Pancreas (tissue), 10 donors: ENCODE measurements around the gene MLF2. TPM values are rescaled to one million over a fixed set of nuclear protein-coding genes. Genes with fewer than 3 reads are reported as not detected.
"Not testable (repeated sequence)": the region's sequence is repeated elsewhere in the genome, so short reads cannot be mapped to it uniquely, and the experiment has no call there.

ENCODE experiments used
- ATAC-seq, 4 donors: fragments of 200-7000 bp; cut with Tn5 transposase; one replicate each; pipeline versions ENCODE4 v1.8.0 to v1.9.1; 2020; ENCODE audit warnings: mild to moderate bottlenecking in 4 of 4, moderate library complexity in 4 of 4
- DNase-seq, 6 donors: peaks; one replicate each; pipeline ENCODE4 v3.0.0-alpha.2; 2020
- FAIRE-seq: peaks from 2 replicates; lab custom pipeline; 2012; peaks lifted over from hg19 to GRCh38; lab: Jason Lieb, UNC
- H3K27ac ChIP-seq, 4 donors: fragments of 200-600 bp; sonication (generic); 1 replicate in 3 of 4; 2 replicates in 1 of 4; pipeline versions ENCODE4 v1.5.0 to v1.8.0; 2020
- H3K27me3 ChIP-seq, 4 donors: fragments of 200-600 bp; one replicate each; pipeline ENCODE4 v1.8.0; 2021
- H3K36me3 ChIP-seq, 3 donors: fragments of 200-600 bp; sonication (generic) in 1 of 3; one replicate each; pipeline versions ENCODE4 v1.5.0 to v1.8.0; 2020 to 2021
- H3K4me1 ChIP-seq, 3 donors: fragments of 200-600 bp; one replicate each; pipeline ENCODE4 v1.8.0; 2021
- H3K4me3 ChIP-seq, 4 donors: fragments of 200-600 bp; sonication (generic) in 2 of 4; one replicate each; pipeline versions ENCODE4 v1.5.0 to v1.8.0; 2020 to 2021
- H3K9me3 ChIP-seq, 4 donors: fragments of 200-600 bp; one replicate each; pipeline ENCODE4 v1.8.0; 2021
- CTCF ChIP-seq, 4 donors: fragments of 200-600 bp; sonication (generic) in 3 of 4; IDR thresholded peaks; one replicate each; pipeline versions ENCODE4 v1.5.0 to v1.8.0; 2021; ENCODE audit warnings: antibody characterized with exemption in 4 of 4
- WGBS, 2 donors: extraction: QIAGEN DNeasy Blood & Tissue Kit; methylation state at CpG; one replicate each; pipeline ENCODE4 v1.1.7; 2013; 5-methylcytosine and 5-hydroxymethylcytosine counted together
- intact Hi-C, 3 donors: fragments of 100-400 bp; cut with DNase I; formaldehyde crosslinking; loops; one replicate each; pipeline versions ENCODE4 v1.11.1 to v1.14.2; 2022
- polyA plus RNA-seq, 2 donors: library from polyadenylated mRNA; stranded (reverse); fragments of 200-250 nt; gene quantifications; one replicate each; pipeline ENCODE4 v1.2.3, GENCODE V29; 2013
- total RNA-seq, 6 donors: library from RNA; stranded (reverse); fragmentation: NEBNext Ultra II Directional in 4 of 6; extraction: Animal tissue kit (Norgen Biotek cat#: 25700) in 4 of 6; gene quantifications; one replicate each; pipeline versions ENCODE4 v1.2.1 to v1.2.4, GENCODE V29; 2021 to 2023
- donor health status: healthy with polysubstance abuse.
- donor health status: DM: no; HTN: no; CAD: no; lungs with moderate emphysema.
- donor health status: DM: no; HTN: no; CAD: no.
- donor health status: control.
- donor health status: control.
- donor health status: Bipolar disorder and iron deficiency.
- donor health status: DM: yes; HTN: yes; CAD: no.
- donor health status: DM: no; HTN: no; CAD: no.
- donor health status: DM: no; HTN: no; CAD: no.
- donor health status: DM: yes; HTN: yes; CAD: no.

The MLF2 gene
- total and polyA plus RNA-seq, 8 donors, result 38.5 to 111 (median 60.8) TPM

DNA sequence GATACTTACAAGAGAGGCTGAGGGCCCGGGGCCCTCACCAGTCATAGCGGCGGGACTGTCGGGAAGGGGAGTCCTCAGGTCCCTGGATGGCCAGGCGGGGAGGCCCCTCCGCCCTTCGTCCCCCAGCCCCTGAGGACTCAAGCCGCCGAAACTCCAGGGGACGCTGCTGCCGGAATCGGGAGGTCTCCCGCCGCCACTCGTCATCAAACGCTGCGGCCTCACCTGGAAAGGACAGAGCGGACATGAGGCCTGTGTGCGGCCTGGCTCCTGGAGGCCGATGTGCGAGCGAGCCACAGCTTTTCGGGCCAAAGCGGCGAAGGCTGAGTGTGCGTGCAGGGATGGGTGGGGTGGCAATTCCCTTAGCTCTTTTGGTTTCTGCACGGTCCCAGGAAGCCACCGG lies 4.2 kb downstream of the MLF2 start:
- WGBS, 2 donors, result 91 to 97% methylated on average over 28 of the region's 28 CpGs
- H3K27me3 ChIP-seq, result no peaks in the 10 kb centered on the region
- intact Hi-C loops, result no loop called here
- H3K9me3 ChIP-seq, result no peaks in the 10 kb centered on the region
- no peak for DNase-seq
- no peak for TF ChIP-seq CTCF (IDR thresholded peaks at IDR 0.05)
- no peak overlapping the region for H3K4me3 ChIP-seq
- peaks cover 4 to 55% (median 30%) of the 10 kb centered on the region in 3 donors for H3K36me3 ChIP-seq
- no peak for FAIRE-seq
- no peak for ATAC-seq
- no peak overlapping the region for H3K27ac ChIP-seq
- peaks cover 7 to 9% (median 8%) of the 10 kb centered on the region in 3 donors for H3K4me1 ChIP-seq

DNA sequence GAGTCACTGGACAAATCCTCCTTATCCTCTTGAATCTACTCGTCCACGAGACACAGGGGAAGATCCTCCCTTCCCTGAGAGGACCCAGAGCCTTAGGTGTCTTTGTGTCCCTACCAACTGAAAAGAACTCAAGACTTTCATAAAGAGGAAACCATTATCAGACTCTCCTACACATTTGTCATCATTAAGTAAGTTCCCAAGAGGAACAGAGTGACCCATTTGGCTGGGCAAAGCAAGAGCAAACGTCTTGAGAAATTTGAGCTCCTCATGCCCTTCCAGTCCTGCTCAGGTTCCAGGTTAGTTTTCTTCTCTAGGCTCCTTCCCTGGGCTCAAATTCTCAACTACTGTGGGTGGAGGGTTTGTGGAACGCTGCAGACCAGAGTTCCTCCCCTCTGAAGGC lies 5.7 kb downstream of the MLF2 start:
- no peak for TF ChIP-seq CTCF (IDR thresholded peaks at IDR 0.05)
- Histone ChIP-seq H3K4me3 (no peak overlapping the region), H3K4me1 (peaks cover 6 to 8% (median 6%) of the 10 kb centered on the region in 3 donors), H3K36me3 (peaks cover 4 to 55% (median 30%) of the 10 kb centered on the region in 3 donors), H3K9me3 (no peaks in the 10 kb centered on the region), H3K27me3 (no peaks in the 10 kb centered on the region), H3K27ac (no peak overlapping the region)
- WGBS, 2 donors, result 74 to 76% methylated on average over 4 of the region's 4 CpGs
- DNase-seq (no peak), ATAC-seq (no peak), FAIRE-seq (no peak)
- intact Hi-C loops, result no loop called here

DNA sequence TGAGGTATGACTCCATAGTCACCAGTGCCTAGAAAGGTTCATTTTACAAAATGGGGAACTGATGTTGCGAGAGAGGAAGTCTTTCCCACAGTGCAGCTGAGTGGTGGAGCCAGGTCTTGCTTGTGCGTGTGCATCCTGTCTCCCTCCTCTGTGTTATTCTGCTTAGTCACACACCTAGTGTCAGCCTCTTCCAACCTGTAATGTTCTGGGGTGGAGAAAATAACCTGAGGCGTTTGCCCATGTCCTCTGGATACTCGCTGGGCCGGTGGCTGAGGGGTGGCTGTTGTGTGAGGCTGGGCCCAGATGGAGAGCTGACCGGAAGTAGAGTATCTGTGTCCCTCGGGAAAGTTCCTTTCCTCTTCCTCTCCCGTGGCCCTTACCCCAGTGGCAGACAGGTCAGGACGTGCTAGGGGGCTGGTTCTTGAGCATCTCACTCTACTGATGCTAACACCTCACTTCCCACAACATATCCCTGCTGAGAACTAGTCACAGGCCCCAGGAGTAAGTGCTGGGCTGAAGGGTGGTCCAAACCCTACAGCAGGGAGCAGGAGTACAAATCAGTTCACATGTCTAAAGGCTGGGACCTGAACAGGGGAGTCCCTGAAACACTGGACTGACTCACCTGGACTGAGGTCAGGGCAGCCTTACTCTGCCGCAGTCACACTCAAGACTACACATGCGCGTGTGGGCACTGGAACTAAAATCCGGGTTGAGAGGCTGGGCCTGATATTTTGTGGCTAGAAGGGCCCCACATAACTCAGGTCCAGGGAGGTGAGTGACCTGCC lies 7.0 kb downstream of the MLF2 start:
- Histone ChIP-seq H3K27ac (peak overlapping the region in 1 of 4 donors; percentile 33), H3K4me3 (no peak overlapping the region), H3K36me3 (peaks cover 4 to 48% (median 30%) of the 10 kb centered on the region in 3 donors), H3K27me3 (no peaks in the 10 kb centered on the region), H3K9me3 (no peaks in the 10 kb centered on the region), H3K4me1 (no peaks in the 10 kb centered on the region)
- intact Hi-C loops, result no loop called here
- FAIRE-seq, result no peak
- WGBS, 2 donors, result 72 to 80% methylated on average over 13 of the region's 13 CpGs
- TF ChIP-seq CTCF (IDR thresholded peaks at IDR 0.05), result no peak
- DNase-seq, result no peak
- peak in 3 of 4 donors; percentile 16 to 65 (median 65) for ATAC-seq

DNA sequence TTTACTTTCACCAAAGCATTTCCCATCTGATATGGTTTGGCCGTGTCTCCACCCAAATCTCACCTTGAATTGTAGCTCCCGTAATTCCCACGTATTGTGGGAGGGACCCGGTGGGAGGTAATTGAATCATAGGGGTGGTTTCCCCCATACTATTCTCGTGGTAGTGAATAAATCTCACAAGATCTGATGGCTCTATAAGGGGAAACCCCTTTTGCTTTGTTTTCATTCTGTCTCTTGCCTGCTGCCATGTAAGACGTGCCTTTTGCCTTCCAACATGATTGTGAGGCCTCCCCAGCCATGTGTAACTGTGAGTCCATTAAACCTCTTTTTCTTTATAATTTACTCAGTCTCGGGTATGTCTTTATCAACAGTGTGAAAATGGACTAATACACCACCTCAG lies 9.6 kb downstream of the MLF2 start:
- ATAC-seq, H3K4me1 ChIP-seq, intact Hi-C loops, FAIRE-seq, H3K27ac ChIP-seq, DNase-seq, H3K27me3 ChIP-seq, H3K4me3 ChIP-seq, H3K9me3 ChIP-seq: not testable (repeated sequence)
- WGBS, 2 donors, result 36 to 42% methylated on average over 7 of the region's 7 CpGs
- peaks cover 0 to 22% (median 11%) of the 10 kb centered on the region in 3 donors for H3K36me3 ChIP-seq

GRCh38 chr12:6742834-6743233 lies 10.1 kb downstream of the MLF2 start:
- H3K36me3 ChIP-seq, result peaks cover 0 to 17% (median 7%) of the 10 kb centered on the region in 3 donors
- ATAC-seq (no peak), DNase-seq (no peak), FAIRE-seq (no peak)
- H3K9me3 ChIP-seq, result no peaks in the 10 kb centered on the region
- H3K27ac ChIP-seq, result no peak overlapping the region
- no peak overlapping the region for H3K4me3 ChIP-seq
- no peak for TF ChIP-seq CTCF (IDR thresholded peaks at IDR 0.05)
- H3K27me3 ChIP-seq, result no peaks in the 10 kb centered on the region
- H3K4me1 ChIP-seq, result no peaks in the 10 kb centered on the region
- intact Hi-C loops, result no loop called here
- 78 to 88% methylated on average over 3 of the region's 3 CpGs for WGBS, 2 donors

GRCh38 chr12:6742080-6742479 lies 10.9 kb downstream of the MLF2 start:
- H3K36me3 ChIP-seq, FAIRE-seq, intact Hi-C loops, H3K4me1 ChIP-seq, H3K27ac ChIP-seq, ATAC-seq, H3K9me3 ChIP-seq, H3K4me3 ChIP-seq, H3K27me3 ChIP-seq, DNase-seq: not testable (repeated sequence)
- WGBS, 2 donors, result 80 to 87% methylated on average over 9 to 12 of the region's 12 CpGs
